KMS-11 (cell line): Measurements from ENCODE around the gene NOXA1.
A peak's percentile ranks its signal among the peaks of the same experiment; 100 is the strongest.

Experiments used
- H2AFZ ChIP-seq: fragments of 200-600 bp; sonication (generic); 2 replicates; pipeline ENCODE4 v1.6.1; 2016; ENCODE audit warnings: antibody characterized with exemption, mixed run types, low read depth
- H3K27ac ChIP-seq: fragments of 200-600 bp; sonication (generic); 2 replicates; pipeline ENCODE4 v1.6.1; 2016; ENCODE audit warnings: mild to moderate bottlenecking, mixed run types
- H3K27me3 ChIP-seq: fragments of 200-600 bp; sonication (generic); 2 replicates; pipeline ENCODE4 v1.6.1; 2017; ENCODE audit warnings: mild to moderate bottlenecking, low read depth, mixed run types, moderate library complexity; ENCODE audit not compliant: insufficient read depth
- H3K36me3 ChIP-seq: fragments of 200-600 bp; sonication (generic); 2 replicates; pipeline ENCODE4 v1.6.1; 2017; ENCODE audit warnings: mild to moderate bottlenecking, mixed run types; ENCODE audit not compliant: insufficient read depth
- H3K4me1 ChIP-seq: fragments of 200-600 bp; sonication (generic); 2 replicates; pipeline ENCODE4 v1.6.1; 2016; ENCODE audit warnings: mild to moderate bottlenecking, low read depth, mixed run types; ENCODE audit not compliant: poor library complexity, severe bottlenecking
- H3K4me2 ChIP-seq: fragments of 200-600 bp; sonication (generic); 2 replicates; pipeline ENCODE4 v1.7.0; 2016; ENCODE audit warnings: mild to moderate bottlenecking, mixed run types
- H3K4me3 ChIP-seq: fragments of 200-600 bp; sonication (generic); IDR thresholded peaks from 2 replicates; pipeline ENCODE4 v1.6.1; 2017; ENCODE audit warnings: low read depth, low read length, mixed read lengths; ENCODE audit not compliant: insufficient read depth
- H3K79me2 ChIP-seq: fragments of 200-600 bp; sonication (generic); 2 replicates; pipeline ENCODE4 v1.6.1; 2016; ENCODE audit warnings: low read depth, mixed run types; ENCODE audit not compliant: insufficient read depth
- H3K9ac ChIP-seq: fragments of 200-600 bp; sonication (generic); 2 replicates; pipeline ENCODE4 v1.6.1; 2016; ENCODE audit warnings: mild to moderate bottlenecking, mixed run types
- H4K20me1 ChIP-seq: fragments of 200-600 bp; sonication (generic); 2 replicates; pipeline ENCODE4 v1.6.1; 2016; ENCODE audit warnings: mild to moderate bottlenecking, mixed run types; ENCODE audit not compliant: insufficient read depth
- TF ChIP-seq, protein P1 (sequence below): fragments of 200-600 bp; sonication (generic); conservative IDR thresholded peaks from 2 replicates; pipeline ENCODE4 v1.6.1; 2017; ENCODE audit warnings: low read depth, mild to moderate bottlenecking, antibody characterized with exemption, low read length, moderate library complexity, mixed read lengths

Gene NOXA1

DNA sequence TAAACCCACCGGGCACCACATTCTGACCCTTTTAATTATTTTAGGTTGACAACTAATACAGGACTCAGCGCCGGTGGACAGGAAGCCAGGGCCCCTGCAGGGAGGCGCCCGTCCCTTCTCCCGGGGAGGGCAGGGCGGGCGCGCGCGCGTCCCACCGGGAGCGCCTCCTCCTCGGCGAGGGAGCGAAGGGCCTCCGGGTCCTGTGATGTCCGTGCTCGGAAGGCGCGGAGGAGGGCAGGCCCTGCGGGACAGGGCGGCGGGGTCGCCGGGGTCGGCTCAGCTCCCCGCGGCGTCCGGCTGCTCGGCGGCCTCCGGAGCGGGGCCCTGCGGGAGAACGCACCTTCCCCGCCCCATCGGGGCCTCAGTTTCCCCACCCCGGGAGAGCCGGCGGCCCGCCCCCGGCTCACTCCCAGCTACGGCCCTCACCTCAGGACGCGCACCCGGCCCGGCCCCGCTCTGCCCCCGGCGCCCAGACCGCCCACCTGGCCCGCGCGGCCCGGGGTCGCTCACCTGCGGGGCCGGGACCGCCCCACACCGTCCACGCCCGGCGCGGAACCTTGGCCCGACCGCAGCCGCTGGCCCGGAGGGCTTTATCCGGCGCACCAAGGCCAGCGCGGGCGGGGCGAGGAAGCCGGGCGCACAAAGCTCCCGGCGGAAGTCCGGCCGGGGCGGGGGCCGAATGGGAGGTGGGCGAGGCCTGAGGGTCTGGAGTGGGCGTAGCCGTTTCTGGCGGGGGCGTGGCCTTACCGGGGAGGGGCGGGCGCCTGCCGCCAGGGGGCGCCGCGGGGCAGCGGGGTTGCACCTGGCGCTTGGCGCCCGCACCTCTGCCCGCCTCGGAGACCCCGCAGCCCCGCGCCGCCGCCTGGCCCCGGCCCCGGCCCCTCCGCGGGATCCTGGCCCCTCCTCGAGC, at the start of gene NOXA1, which contains the start of gene EXD3:
NOXA1 (plus strand) TSS at position 790 of the 910 bp plus-strand sequence. CDS start 137 bp downstream, outside the sequence.
EXD3 (minus strand) TSS at position 559 of the 910 bp plus-strand sequence. CDS start 27,805 bp downstream, outside the sequence.
- Histone ChIP-seq H3K36me3 (no peaks in the 10 kb centered on the region), H3K79me2 (no peaks in the 10 kb centered on the region; the same call in 1 of the 2 replicates), H3K9ac (peak within 1 kb of the TSS; percentile 56), H3K27ac (peak within 1 kb of the TSS; percentile 5; the same call in 1 of the 2 replicates), H3K4me1 (peaks cover 16% of the 10 kb centered on the region), H2AFZ (peak within 1 kb of the TSS; percentile 81), H3K4me3 (no peak within 1 kb of the TSS), H3K27me3 (peaks cover 20% of the 10 kb centered on the region), H4K20me1 (no peaks in the 10 kb centered on the region), H3K4me2 (peak within 1 kb of the TSS; percentile 85)
- TF ChIP-seq, protein P1, sequence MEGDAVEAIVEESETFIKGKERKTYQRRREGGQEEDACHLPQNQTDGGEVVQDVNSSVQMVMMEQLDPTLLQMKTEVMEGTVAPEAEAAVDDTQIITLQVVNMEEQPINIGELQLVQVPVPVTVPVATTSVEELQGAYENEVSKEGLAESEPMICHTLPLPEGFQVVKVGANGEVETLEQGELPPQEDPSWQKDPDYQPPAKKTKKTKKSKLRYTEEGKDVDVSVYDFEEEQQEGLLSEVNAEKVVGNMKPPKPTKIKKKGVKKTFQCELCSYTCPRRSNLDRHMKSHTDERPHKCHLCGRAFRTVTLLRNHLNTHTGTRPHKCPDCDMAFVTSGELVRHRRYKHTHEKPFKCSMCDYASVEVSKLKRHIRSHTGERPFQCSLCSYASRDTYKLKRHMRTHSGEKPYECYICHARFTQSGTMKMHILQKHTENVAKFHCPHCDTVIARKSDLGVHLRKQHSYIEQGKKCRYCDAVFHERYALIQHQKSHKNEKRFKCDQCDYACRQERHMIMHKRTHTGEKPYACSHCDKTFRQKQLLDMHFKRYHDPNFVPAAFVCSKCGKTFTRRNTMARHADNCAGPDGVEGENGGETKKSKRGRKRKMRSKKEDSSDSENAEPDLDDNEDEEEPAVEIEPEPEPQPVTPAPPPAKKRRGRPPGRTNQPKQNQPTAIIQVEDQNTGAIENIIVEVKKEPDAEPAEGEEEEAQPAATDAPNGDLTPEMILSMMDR, result peak; percentile 39; the same call in 1 of the 2 replicates

DNA sequence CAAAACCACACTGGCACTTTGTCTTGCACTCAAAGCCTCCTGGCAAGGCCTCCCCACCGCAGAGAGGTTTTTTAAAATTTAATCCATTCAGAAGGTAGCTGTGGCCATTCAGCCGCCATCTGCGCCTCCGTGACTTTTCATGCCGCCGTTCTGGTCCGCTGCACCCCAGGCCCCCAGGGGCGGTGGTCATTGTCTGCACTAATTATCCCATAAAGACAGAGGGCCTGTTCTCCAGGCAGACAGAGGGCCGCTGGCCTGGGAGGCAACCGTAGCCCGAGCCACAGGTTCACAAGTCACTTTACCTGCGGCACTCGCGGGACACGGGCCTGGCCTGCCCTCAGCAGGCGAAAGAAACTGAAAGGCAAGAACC, 49.6 kb upstream of the NOXA1 start:
- Histone ChIP-seq H3K79me2 (no peaks in the 10 kb centered on the region), H3K4me3 (no peak overlapping the region), H2AFZ (no peak overlapping the region), H3K27ac (no peak overlapping the region), H3K27me3 (peaks cover 13% of the 10 kb centered on the region), H3K4me1 (no peaks in the 10 kb centered on the region), H4K20me1 (no peaks in the 10 kb centered on the region), H3K9ac (no peak overlapping the region), H3K36me3 (no peaks in the 10 kb centered on the region), H3K4me2 (no peak overlapping the region)
- TF ChIP-seq, protein P1, result no peak

DNA sequence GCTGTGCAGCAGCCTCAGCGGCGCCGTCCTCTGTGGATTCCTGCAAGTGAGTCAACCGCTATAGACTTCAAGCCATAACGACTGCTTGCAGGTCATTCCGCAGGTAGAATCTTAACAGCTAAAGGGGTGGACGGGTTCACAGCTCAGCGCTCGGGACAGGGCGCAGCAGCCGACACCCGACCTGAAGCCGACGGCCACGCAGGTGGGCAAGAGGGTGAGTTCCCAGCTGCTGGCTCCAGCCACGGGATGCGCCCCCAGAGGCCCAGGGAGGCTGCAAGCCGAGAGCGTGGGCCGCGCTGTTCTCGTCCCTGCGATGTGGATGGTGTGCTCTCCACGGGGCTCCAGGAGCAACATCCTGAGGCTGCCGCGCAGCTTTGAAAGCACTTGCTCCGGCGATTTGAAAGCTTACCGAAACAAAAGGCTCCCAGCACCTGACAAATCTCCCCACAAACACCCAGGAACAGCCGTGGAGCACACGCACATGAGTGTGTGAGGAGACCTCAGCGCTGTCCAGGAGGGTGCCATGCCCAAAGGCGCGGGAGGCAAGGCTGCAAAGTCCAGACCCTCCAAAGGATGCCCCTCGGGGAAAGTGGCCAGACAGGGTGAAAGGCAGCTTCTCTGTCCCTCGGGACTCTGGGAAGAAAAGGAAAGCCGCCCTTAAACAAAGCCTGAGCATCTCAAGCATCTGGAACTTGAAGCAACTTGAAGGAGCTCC, 48.9 kb upstream of the NOXA1 start:
- Histone ChIP-seq H3K4me2 (no peak overlapping the region), H3K4me1 (no peaks in the 10 kb centered on the region), H4K20me1 (no peaks in the 10 kb centered on the region), H3K27me3 (peaks cover 13% of the 10 kb centered on the region), H3K36me3 (no peaks in the 10 kb centered on the region), H3K9ac (no peak overlapping the region), H3K27ac (no peak overlapping the region), H3K4me3 (no peak overlapping the region), H2AFZ (no peak overlapping the region), H3K79me2 (no peaks in the 10 kb centered on the region)
- TF ChIP-seq, protein P1, result no peak

DNA sequence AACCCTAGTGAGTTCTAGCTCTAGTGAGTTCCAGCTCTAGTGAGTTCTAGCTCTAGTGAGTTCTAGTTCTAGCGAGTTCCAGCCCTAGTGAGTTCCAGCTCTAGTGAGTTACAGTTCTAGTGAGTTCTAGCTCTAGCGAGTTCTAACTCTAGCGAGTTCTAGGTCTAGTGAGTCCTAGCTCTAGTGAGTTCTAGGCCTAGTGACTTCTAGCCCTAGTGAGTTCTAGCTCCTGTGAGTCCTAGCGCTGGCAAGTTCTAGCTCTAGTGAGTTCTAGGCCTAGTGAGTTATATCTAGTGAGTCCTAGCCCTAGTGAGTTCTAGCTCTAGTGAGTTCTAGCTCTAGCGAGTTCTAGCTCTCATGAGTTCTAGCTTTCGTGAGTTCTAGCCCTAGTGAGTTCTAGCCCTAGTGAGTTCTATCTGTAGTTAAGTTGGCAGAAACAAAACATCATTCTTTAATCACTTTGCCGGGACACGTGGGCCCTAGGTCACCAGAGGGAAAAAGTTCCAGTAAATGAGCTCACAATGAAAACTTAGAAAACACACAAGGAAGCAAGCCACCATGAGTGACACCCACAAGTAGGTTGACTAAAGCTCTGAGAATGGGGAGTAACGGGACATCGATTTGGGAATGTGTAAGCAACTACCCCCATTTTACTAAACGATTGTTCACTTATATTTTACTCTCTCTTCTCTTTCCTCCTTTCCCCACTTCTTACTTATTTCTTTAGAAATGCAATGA, 47.7 kb upstream of the NOXA1 start:
- H3K4me2 ChIP-seq, result no peak overlapping the region
- peaks cover 4% of the 10 kb centered on the region; the same call in 1 of the 2 replicates for H3K27me3 ChIP-seq
- no peaks in the 10 kb centered on the region for H4K20me1 ChIP-seq
- no peak overlapping the region for H3K4me3 ChIP-seq
- H3K27ac ChIP-seq, result no peak overlapping the region
- no peaks in the 10 kb centered on the region for H3K36me3 ChIP-seq
- H3K4me1 ChIP-seq, result no peaks in the 10 kb centered on the region
- no peaks in the 10 kb centered on the region for H3K79me2 ChIP-seq
- TF ChIP-seq, protein P1, result no peak
- no peak overlapping the region for H2AFZ ChIP-seq
- H3K9ac ChIP-seq, result no peak overlapping the region
